Body of pancreas (tissue), 4 donors: ENCODE data around the gene PRR18.

Source experiments
- POLR2A ChIP-seq, 3 donors: fragments of 450-650 bp; IDR thresholded peaks; one replicate each; pipeline ENCODE4 v1.6.1; 2016; ENCODE audit warnings: antibody characterized with exemption in 3 of 3, mild to moderate bottlenecking in 2 of 3
- TF ChIP-seq, protein P1 (sequence below), 7 experiments: fragments of 450-650 bp in 4 of 7; fragments of 200-600 bp in 3 of 7; sonication (generic) in 3 of 7; IDR thresholded peaks; one replicate each; pipeline ENCODE4 v1.5.1; 2016 to 2019; ENCODE audit warnings: antibody characterized with exemption in 7 of 7

DNA sequence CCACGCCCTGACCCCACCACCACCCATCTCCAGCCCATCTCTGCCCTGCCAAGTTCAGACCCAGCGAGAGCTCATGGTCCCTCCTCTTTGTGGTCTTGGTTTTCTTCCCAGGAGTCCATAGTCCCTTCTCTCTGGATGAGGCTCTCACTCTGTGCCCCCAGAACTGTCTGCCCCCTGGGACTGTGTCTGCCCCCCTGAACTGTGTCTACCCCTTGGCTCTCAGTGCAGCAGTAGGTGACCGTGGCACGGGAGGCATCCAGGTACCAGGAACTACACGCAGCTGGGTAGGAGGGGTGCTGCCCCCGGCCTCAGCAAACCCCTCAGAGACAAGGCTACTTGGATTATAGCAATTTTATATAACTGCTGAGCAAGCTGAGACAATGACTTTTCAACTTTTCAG is 23.6 kb downstream of the PRR18 start:
- TF ChIP-seq, protein P1, sequence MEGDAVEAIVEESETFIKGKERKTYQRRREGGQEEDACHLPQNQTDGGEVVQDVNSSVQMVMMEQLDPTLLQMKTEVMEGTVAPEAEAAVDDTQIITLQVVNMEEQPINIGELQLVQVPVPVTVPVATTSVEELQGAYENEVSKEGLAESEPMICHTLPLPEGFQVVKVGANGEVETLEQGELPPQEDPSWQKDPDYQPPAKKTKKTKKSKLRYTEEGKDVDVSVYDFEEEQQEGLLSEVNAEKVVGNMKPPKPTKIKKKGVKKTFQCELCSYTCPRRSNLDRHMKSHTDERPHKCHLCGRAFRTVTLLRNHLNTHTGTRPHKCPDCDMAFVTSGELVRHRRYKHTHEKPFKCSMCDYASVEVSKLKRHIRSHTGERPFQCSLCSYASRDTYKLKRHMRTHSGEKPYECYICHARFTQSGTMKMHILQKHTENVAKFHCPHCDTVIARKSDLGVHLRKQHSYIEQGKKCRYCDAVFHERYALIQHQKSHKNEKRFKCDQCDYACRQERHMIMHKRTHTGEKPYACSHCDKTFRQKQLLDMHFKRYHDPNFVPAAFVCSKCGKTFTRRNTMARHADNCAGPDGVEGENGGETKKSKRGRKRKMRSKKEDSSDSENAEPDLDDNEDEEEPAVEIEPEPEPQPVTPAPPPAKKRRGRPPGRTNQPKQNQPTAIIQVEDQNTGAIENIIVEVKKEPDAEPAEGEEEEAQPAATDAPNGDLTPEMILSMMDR (IDR thresholded peaks at IDR 0.05) = no peak
- no peak for TF ChIP-seq POLR2A (IDR thresholded peaks at IDR 0.05)
